HCT116 (cell line): ENCODE data around the gene GALNT17.

Experiments
- ATF3 ChIP-seq: IDR thresholded peaks from 2 replicates; pipeline ENCODE4 v1.6.1; 2012
- CTCF ChIP-seq, 3 experiments: fragments of 200-600 bp in 1 of 3; sonication (generic) in 1 of 3; IDR thresholded peaks in 2 of 3; conservative IDR thresholded peaks in 1 of 3; 2 replicates each; pipeline ENCODE4 v1.5.1; 2012 to 2017; ENCODE audit warnings: low read depth in 2 of 3, low read length in 2 of 3, antibody characterized with exemption in 1 of 3, borderline replicate concordance in 1 of 3, control low read depth in 1 of 3, mild to moderate bottlenecking in 1 of 3, mixed read lengths in 1 of 3, mixed run types in 1 of 3, moderate library complexity in 1 of 3; ENCODE audit not compliant: insufficient read depth in 1 of 3
- EZH2 ChIP-seq: fragments of 200-600 bp; sonication (generic); IDR thresholded peaks from 2 replicates; pipeline ENCODE4 v1.6.1; 2017; ENCODE audit warnings: antibody characterized with exemption, mixed run types
- FOSL1 ChIP-seq: IDR thresholded peaks from 2 replicates; pipeline ENCODE4 v1.6.1; 2012; ENCODE audit warnings: low read depth
- POLR2A ChIP-seq: IDR thresholded peaks from 2 replicates; pipeline ENCODE4 v1.7.0; 2011; ENCODE audit warnings: borderline replicate concordance; ENCODE audit not compliant: insufficient read depth, insufficient read length; ENCODE audit errors: extremely low read depth
- POLR2AphosphoS5 ChIP-seq: IDR thresholded peaks from 2 replicates; pipeline ENCODE4 v1.6.1; 2011; ENCODE audit warnings: mild to moderate bottlenecking, low read depth, low read length, moderate library complexity
- RAD21 ChIP-seq: IDR thresholded peaks from 2 replicates; pipeline ENCODE4 v1.6.1; 2012; ENCODE audit warnings: low read depth, mild to moderate bottlenecking
- REST ChIP-seq: IDR thresholded peaks from 2 replicates; pipeline ENCODE4 v1.6.1; 2012; ENCODE audit warnings: low read depth
- SIN3A ChIP-seq: IDR thresholded peaks from 2 replicates; pipeline ENCODE4 v1.6.1; 2012; ENCODE audit warnings: low read depth
- ZBTB33 ChIP-seq: IDR thresholded peaks from 2 replicates; pipeline ENCODE4 v1.6.1; 2011; ENCODE audit warnings: mild to moderate bottlenecking, low read length, moderate library complexity; ENCODE audit not compliant: insufficient replicate concordance; ENCODE audit errors: extremely low read depth
- ZNF274 ChIP-seq: fragments of 200-500 bp; sonication (Bioruptor generic); IDR thresholded peaks from 2 replicates; pipeline ENCODE4 v1.6.1; 2014; ENCODE audit warnings: mild to moderate bottlenecking, low read depth, low read length, inconsistent platforms

- no peak for TF ChIP-seq ATF3
- TF ChIP-seq EZH2 = no peak
- no peak for TF ChIP-seq POLR2AphosphoS5
- TF ChIP-seq CTCF (IDR thresholded peaks at IDR 0.05 in 2 of 3, conservative IDR thresholded peaks at IDR 0.05 in 1 of 3; ENCODE audit: borderline replicate concordance in 1 of 3, insufficient read depth in 1 of 3, low read depth in 2 of 3, low read length in 2 of 3) = no peak
- TF ChIP-seq RAD21 = no peak
- no peak for TF ChIP-seq FOSL1
- TF ChIP-seq ZNF274 = no peak
- TF ChIP-seq SIN3A = no peak
- no peak for TF ChIP-seq ZBTB33
- no peak for TF ChIP-seq REST
- TF ChIP-seq POLR2A = no peak
Measured at GRCh38 chr7:71558806-71559613, 427.1 kb downstream of the GALNT17 start.
